ENCODE data around the gene SMIM44. TPM values are rescaled to one million over a fixed set of nuclear protein-coding genes. Genes with fewer than 3 reads are reported as not detected.
"Not testable (repeated sequence)": the region's sequence is repeated elsewhere in the genome, so short reads cannot be mapped to it uniquely, and the experiment has no call there.

Gene SMIM44
- polyA plus RNA-seq (2011; rRNA removed) (not detected in 2 replicates), polyA minus RNA-seq (2011; rRNA and poly(A)+ RNA removed) (not detected in 2 replicates)

DNA sequence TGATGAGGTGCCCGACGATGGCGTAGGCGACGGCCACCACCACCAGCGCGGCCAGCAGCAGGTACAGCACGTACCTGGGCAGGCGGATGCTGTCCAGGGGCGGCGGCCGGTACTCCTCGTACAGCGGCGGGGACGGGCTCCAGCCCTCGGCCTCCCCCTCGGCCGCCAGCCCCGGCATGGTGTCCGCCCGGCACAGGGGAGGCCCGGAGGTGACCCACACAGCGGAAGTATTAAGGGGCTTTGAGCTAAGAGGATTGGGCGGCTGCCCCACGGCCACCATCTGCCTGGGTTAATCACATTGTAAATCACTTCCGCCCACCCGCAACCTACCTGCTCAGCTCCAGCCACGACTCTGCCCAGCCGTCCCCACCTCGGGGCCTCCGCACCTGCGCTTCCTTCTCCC lies at the start of gene SMIM44:
Gene SMIM44, minus strand, starts transcription at position 216 of the 403 bp plus-strand sequence. Its CDS starts 38 bp downstream, at position 178.
- TF ChIP-seq CTCF (IDR thresholded peaks at IDR 0.05; ENCODE audit: low read depth, low read length): no peak
- no peak within 1 kb of the TSS for H3K27ac ChIP-seq (ENCODE audit: low read depth, low read length)
- DNase-seq (ENCODE audit: low read depth, low spot score): no peak
- CTCF ChIA-PET: interaction anchor here (0.6 to 5.1 kb wide), 3 partner anchors 10 to 357 kb away, joined by 3 to 64 read pairs (median 11); no protein-coding TSS in a partner anchor
- H3K27me3 ChIP-seq (ENCODE audit: control insufficient read depth, insufficient read depth, low read length): peaks cover 21% of the 10 kb centered on the region
- H3K9me3 ChIP-seq (ENCODE audit: control insufficient read depth, insufficient read depth, low read length): peaks cover 5% of the 10 kb centered on the region; the same call in 1 of the 2 replicates
- POLR2A ChIA-PET: interaction anchor here (0.5 to 0.6 kb wide), 2 partner anchors 23 to 33 kb away, joined by 3 read pairs; no protein-coding TSS in a partner anchor
- H3K4me3 ChIP-seq (ENCODE audit: low read depth, low read length): no peak within 1 kb of the TSS

DNA sequence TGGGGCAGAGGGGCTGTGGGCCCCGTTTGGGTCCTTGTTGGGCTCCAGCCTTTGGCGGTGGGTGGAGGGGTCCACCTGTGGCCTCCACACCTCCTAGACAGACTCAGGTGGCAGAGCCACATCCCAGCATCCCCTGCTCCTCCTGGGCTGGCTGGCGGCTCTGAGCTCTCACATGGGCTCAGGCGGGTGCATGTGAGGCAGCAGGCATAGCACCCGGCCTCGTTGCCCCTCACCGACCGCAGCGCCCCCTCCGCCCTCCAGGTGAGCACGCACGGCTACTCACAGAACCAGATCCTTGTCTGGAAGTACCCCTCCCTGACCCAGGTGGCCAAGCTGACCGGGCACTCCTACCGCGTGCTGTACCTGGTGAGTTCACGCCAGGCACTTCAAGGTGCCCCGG lies 49.8 kb upstream of the SMIM44 start:
- ChIA-PET POLR2A (no interaction called here), CTCF (no interaction called here)
- no peaks in the 10 kb centered on the region for H3K9me3 ChIP-seq (ENCODE audit: control insufficient read depth, insufficient read depth, low read length)
- DNase-seq (ENCODE audit: low read depth, low spot score): no peak
- no peaks in the 10 kb centered on the region for H3K27me3 ChIP-seq (ENCODE audit: control insufficient read depth, insufficient read depth, low read length)
- no peak overlapping the region for H3K27ac ChIP-seq (ENCODE audit: low read depth, low read length)
- no peak for TF ChIP-seq CTCF (IDR thresholded peaks at IDR 0.05; ENCODE audit: low read depth, low read length)
- no peak overlapping the region for H3K4me3 ChIP-seq (ENCODE audit: low read depth, low read length)

DNA sequence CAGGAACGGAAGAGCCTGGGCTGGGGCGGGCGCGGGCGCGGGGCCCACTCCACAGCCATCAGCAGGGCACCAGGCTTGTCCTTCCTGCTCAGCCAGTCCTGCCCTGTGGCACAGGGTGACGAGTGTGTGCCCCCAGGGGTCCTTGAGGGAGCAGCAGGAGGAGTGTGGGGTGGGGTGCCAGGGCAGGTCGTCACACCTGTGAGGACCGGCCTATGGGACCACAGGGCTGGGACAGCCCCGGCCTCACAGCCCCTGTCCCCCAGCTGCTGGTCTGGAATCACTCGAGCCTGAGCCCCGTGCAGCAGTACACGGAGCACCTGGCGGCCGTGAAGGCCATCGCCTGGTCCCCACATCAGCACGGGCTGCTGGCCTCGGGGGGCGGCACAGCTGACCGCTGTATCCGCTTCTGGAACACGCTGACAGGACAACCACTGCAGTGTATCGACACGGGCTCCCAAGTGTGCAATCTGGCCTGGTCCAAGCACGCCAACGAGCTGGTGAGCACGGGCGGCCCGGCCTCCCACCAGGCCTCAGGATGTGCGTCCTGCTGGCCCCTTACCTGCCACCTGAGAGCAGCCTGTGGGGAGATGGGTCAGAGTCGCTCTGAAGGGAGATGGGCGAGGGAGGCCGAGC lies 49.0 kb upstream of the SMIM44 start:
- DNase-seq (ENCODE audit: low read depth, low spot score): no peak
- POLR2A ChIA-PET: no interaction called here
- no peaks in the 10 kb centered on the region; the same call in 1 of the 2 replicates for H3K9me3 ChIP-seq (ENCODE audit: control insufficient read depth, insufficient read depth, low read length)
- CTCF ChIA-PET: no interaction called here
- no peak overlapping the region for H3K4me3 ChIP-seq (ENCODE audit: low read depth, low read length)
- no peak for TF ChIP-seq CTCF (IDR thresholded peaks at IDR 0.05; ENCODE audit: low read depth, low read length)
- no peak overlapping the region for H3K27ac ChIP-seq (ENCODE audit: low read depth, low read length)
- H3K27me3 ChIP-seq (ENCODE audit: control insufficient read depth, insufficient read depth, low read length): no peaks in the 10 kb centered on the region

DNA sequence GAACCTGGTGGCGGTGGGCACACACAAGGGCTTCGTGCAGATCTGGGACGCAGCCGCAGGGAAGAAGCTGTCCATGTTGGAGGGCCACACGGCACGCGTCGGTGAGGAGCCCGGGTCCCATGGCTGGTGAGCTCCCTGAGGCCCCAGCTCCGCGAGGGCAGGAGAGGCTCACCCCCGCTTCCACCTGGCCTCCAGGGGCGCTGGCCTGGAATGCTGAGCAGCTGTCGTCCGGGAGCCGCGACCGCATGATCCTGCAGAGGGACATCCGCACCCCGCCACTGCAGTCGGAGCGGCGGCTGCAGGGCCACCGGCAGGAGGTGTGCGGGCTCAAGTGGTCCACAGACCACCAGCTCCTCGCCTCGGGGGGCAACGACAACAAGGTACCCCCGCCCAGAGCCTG lies 48.5 kb upstream of the SMIM44 start:
- Histone ChIP-seq H3K27ac (ENCODE audit: low read depth, low read length) (no peak overlapping the region), H3K27me3 (ENCODE audit: control insufficient read depth, insufficient read depth, low read length) (no peaks in the 10 kb centered on the region), H3K9me3 (ENCODE audit: control insufficient read depth, insufficient read depth, low read length) (no peaks in the 10 kb centered on the region; the same call in 1 of the 2 replicates), H3K4me3 (ENCODE audit: low read depth, low read length) (no peak overlapping the region)
- ChIA-PET POLR2A (no interaction called here), CTCF (no interaction called here)
- TF ChIP-seq CTCF (IDR thresholded peaks at IDR 0.05; ENCODE audit: low read depth, low read length): no peak
- DNase-seq (ENCODE audit: low read depth, low spot score): no peak

DNA sequence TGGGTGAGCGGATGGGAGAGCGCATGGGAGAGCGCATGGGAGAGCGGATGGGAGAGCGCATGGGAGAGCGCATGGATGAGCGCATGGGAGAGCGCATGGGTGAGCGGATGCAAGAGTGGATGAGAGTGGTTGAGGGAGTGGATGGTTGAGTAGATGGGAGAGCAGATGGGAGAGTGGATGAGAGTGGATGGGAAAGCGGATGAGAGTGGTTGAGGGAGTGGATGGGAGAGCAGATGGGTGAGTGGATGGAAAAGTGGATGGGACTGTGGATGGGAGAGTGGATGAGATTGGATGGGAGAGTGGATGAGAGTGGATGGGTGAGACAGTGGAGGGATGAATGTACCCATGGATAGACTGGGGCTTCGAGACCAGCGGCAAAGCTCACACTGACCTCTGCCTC lies 47.1 kb upstream of the SMIM44 start:
- Histone ChIP-seq H3K9me3 (ENCODE audit: control insufficient read depth, insufficient read depth, low read length) (no peaks in the 10 kb centered on the region; the same call in 1 of the 2 replicates), H3K27ac (ENCODE audit: low read depth, low read length) (no peak overlapping the region), H3K27me3 (ENCODE audit: control insufficient read depth, insufficient read depth, low read length) (no peaks in the 10 kb centered on the region), H3K4me3 (ENCODE audit: low read depth, low read length) (no peak overlapping the region)
- ChIA-PET POLR2A (no interaction called here), CTCF (no interaction called here)
- DNase-seq (ENCODE audit: low read depth, low spot score): no peak
- TF ChIP-seq CTCF (IDR thresholded peaks at IDR 0.05; ENCODE audit: low read depth, low read length): no peak

DNA sequence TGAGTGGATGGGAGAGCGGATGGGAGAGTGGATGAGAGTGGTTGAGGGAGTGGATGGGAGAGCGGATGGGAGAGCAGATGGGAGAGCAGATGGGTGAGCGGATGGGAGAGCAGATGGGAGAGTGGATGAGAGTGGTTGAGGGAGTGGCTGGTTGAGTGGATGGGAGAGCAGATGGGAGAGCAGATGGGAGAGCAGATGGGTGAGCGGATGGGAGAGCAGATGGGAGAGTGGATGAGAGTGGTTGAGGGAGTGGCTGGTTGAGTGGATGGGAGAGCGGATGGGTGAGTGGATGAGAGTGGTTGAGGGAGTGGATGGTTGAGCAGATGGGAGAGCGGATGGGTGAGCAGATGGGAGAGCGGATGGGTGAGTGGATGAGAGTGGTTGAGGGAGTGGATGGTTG lies 46.1 kb upstream of the SMIM44 start:
- H3K4me3 ChIP-seq (ENCODE audit: low read depth, low read length); H3K27me3 ChIP-seq (ENCODE audit: control insufficient read depth, insufficient read depth, low read length); DNase-seq (ENCODE audit: low read depth, low spot score); POLR2A ChIA-PET; H3K27ac ChIP-seq (ENCODE audit: low read depth, low read length); H3K9me3 ChIP-seq (ENCODE audit: control insufficient read depth, insufficient read depth, low read length); CTCF ChIA-PET: not testable (repeated sequence)
